Measurements from ENCODE around the gene GPR161.
"Not testable (repeated sequence)": the region's sequence is repeated elsewhere in the genome, so short reads cannot be mapped to it uniquely, and the experiment has no call there.

Gene GPR161

GRCh38 chr1:168136709-168137514 lies at the start of gene GPR161:
Gene GPR161, minus strand, starts transcription at chr1:168136930. Its CDS starts 32,080 bp downstream, at chr1:168104850.
- DNase-seq = no peak

GRCh38 chr1:168181063-168181720 lies 44.5 kb upstream of the GPR161 start:
- DNase-seq = not testable (repeated sequence)

GRCh38 chr1:168180148-168180524 lies 43.4 kb upstream of the GPR161 start:
- DNase-seq = no peak

GRCh38 chr1:168179438-168180147 lies 42.9 kb upstream of the GPR161 start:
- no peak for DNase-seq

DNA sequence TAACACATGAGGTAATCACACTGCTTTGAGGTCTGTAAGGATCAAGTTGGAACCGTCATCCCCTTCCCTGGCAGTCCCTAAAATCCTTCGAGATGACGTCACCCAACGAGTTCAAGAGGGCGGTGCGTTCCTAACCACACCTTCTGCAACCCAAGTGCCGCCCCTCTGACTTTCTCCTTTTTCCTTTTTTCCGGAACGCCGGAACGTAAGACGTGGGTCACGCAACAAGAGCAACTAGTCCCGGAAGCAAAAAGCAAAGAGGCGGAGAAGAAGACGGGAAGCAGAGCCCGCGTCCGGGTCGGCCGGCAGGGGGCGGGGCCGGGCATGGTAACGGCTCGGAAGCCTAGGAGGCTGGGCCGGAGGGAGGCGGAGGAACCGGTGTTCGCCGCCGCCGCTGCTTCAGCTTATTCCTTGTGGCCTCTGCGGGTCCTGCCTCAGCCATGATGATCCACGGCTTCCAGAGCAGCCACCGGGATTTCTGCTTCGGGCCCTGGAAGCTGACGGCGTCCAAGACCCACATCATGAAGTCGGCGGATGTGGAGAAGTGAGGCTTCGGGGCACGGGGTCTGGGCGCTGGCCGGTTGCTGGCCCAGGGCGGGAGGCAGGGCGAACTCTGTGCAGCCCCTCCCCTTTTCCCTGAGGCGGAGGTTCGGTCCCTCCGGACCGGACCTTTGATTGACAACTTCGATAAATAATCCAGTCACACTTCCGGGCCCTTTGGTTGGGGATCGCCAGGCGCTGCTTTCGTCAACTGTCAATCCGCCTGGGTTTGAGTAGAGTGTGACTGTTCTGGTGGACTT lies 42.1 kb upstream of the GPR161 start, which contains the start of gene TIPRL:
TIPRL (plus strand) TSS at position 325 of the 800 bp plus-strand sequence; CDS start at position 441, 116 bp downstream.
- peak; percentile 82 for DNase-seq

DNA sequence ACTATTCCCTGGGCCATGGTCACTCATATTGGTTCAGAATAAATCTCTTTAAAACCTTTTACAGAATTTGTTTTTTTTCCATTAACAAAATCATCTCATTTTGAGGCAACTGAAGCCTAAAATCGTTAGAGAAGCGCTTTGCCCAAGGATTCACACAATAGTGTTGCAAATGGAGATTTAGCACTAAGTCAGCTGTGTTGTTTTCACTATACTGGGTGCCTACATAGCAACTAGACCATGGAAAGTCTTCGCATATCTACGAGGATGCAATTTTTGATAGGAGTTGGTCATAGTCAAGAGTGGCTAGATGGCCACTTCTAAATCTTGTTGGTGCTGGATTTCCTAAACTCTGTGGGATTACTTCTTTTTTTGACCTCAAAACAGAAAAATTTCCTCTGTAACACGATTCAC lies 41.5 kb upstream of the GPR161 start:
- DNase-seq = no peak

- no peak for DNase-seq
Observed at GRCh38 chr1:168172250-168172915, 35.7 kb upstream of the GPR161 start.

GRCh38 chr1:168170564-168171508 lies 34.1 kb upstream of the GPR161 start:
- DNase-seq = no peak

DNA sequence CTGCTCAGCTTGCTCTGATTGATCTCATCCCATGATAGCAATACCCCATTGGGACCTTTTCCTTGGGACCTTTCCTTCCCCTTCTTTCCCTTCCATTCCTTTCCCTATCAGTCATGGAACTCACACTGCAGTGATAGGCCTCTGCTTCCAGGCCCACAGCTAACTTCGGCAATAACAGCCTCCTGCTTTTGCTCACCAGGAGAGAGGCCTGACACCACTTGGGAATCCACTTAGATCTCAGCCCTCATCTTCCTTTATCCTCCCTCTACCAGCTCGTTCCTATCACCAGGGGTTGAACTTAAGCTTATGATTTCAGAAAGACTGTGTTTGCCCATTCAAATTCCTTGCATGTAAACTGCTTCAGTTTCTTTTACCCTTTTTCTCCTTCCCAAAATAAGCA lies 31.1 kb upstream of the GPR161 start:
- DNase-seq = no peak

DNA sequence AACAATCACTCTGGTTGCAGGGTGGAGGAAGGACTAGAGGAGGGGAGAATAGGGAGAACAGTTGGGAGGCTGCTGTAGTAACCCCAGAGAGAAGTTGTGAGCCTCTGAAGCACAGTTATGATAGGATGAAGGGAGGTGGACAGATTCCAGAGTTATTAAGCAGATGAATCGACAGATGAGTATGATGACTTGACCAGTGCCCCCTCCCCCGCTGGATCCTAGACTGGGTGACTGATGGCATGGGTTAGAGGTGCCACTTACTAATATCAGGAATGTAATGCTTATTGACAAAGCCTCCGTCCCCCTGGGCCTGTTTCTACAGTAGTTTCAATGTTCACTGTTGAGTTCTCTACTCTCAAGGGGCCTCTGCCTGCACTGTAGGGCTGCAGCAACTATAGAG lies 28.0 kb upstream of the GPR161 start:
- DNase-seq = no peak

DNA sequence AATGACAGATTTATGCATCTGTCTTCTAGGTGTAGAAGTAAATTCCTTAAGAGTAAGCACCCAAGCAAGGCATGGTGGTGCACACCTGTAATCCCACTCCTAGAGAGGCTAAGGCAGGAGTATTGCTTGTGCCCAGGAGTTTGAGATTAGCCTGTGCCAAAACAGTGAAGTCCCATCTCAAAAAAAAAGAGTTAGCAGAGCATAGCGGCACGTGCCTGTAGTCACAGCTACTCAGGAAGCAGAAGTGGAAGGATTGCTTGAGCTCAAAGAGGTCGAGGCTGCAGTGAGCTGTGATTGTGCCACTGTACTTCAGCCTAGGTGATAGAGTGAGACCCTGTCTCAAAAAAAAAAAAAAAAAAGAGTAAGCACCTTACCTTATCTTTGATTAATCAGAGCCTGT lies 26.9 kb upstream of the GPR161 start:
- DNase-seq = no peak

GRCh38 chr1:168161459-168161858 lies 24.7 kb upstream of the GPR161 start:
- no peak for DNase-seq

DNA sequence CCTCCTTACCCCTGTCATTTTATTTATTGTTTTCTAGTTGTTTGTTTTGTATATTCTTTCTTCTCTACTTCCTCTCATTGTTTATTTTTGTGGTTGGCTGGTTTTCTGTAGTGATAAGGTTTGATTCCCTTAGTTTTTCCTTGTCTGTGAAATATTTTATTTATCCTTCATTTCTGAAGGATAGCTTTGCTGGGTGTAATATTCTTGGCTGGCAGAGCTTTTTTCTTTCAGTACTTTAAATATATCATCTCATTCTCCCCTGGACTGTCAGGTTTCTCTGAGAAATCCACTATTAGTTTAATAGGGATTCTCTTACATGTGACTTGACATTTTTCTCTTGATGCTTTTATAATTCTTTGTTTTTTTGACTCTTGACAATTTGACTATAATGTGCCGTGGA lies 23.2 kb upstream of the GPR161 start:
- DNase-seq = no peak

DNA sequence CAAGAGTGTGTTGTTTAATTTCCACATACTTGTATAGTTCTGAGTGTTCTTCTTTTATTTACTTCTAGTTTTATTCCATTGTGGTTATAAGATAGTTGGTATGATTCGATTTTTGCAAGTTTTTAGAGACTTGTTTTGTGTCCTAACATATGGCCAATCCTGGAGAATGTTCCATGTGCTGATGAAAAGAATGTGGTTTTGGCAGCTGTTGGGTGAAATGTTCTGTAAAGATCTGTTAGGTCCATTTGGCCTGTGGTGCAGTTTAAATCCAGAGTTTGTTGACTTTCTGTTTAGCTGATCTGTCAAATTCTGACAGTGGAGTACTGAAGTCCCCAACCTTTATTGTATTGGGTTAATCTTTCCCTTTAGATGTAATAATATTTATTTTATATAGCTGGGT lies 22.5 kb upstream of the GPR161 start:
- DNase-seq = no peak

GRCh38 chr1:168157638-168158037 lies 20.9 kb upstream of the GPR161 start:
- no peak for DNase-seq

GRCh38 chr1:168155910-168156309 lies 19.2 kb upstream of the GPR161 start:
- no peak for DNase-seq

- not testable (repeated sequence) for DNase-seq
Observed at GRCh38 chr1:168154707-168155106, 18.0 kb upstream of the GPR161 start.

- no peak for DNase-seq
Observed at GRCh38 chr1:168151935-168152334, 15.2 kb upstream of the GPR161 start.

GRCh38 chr1:168150283-168150682 lies 13.6 kb upstream of the GPR161 start:
- DNase-seq = no peak

GRCh38 chr1:168148916-168149315 lies 12.2 kb upstream of the GPR161 start:
- no peak for DNase-seq

DNA sequence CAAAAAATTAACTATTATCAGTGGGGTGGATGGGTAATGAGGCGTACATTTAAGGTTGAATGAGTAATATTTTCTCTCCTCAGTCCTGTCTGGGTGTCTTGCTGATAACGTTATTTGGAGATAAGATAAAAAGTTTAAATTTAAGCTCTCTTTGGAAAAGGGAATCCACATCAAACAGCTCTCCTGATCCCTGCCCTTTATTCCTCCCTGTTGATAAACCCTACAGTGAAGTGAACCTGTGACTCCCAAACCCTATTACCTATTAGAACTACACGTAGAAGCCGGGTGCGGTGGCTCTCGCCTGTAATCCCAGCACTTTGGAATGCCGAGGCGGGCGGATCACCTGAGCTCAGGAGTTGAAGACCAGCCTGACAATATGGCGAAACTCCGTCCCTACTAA lies 9.9 kb upstream of the GPR161 start:
- DNase-seq = no peak

Data from NCI-H1436 treated with DMSO at 0.1 percent for 48 hours (cell line).